ENCODE measurements around the gene AFF2.

DNA sequence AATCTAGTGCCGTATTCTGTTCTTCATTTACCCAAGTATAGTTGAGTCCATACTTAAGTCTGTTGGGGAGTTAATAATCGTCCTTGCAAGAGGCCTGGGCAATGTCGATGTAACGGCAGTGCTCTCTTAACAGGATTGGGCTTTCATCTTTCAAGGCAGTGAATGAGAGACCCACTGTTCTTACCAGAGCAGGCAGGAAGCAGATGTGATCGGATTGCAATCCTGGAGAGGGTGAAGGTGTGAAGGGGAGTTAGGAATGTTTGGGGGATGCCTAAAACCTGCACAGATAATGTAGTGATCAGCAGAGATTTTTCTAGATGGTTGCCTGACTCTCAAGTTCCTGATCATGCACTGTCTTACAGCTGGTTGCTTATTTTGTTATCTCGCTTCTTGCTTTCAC, 308.4 kb downstream of the AFF2 start:
- no peak for TF ChIP-seq FOXK2 (IDR thresholded peaks at IDR 0.05)
- TF ChIP-seq SP1 (IDR thresholded peaks at IDR 0.05): no peak
- TF ChIP-seq SUZ12 (IDR thresholded peaks at IDR 0.05): no peak
- no peak for TF ChIP-seq TARDBP (IDR thresholded peaks at IDR 0.05)
- no peak for TF ChIP-seq FOXM1 (IDR thresholded peaks at IDR 0.05; ENCODE audit: borderline replicate concordance)
- no peak for TF ChIP-seq NFRKB (IDR thresholded peaks at IDR 0.05)
- TF ChIP-seq L3MBTL2 (conservative IDR thresholded peaks at IDR 0.05): no peak
- TF ChIP-seq BHLHE40 (IDR thresholded peaks at IDR 0.05; ENCODE audit: borderline replicate concordance): no peak
